MM.1S (cell line): ENCODE measurements around the gene GRIA3.

Source experiments
- DNase-seq: peaks from one replicate; pipeline ENCODE4 v3.0.0-alpha.2; 2015
- H2AFZ ChIP-seq: fragments of 300-600 bp; sonication (generic); 2 replicates; pipeline ENCODE4 v1.6.0; 2016; ENCODE audit warnings: antibody characterized with exemption, low read length
- H3F3A ChIP-seq: fragments of 300-600 bp; sonication (generic); 2 replicates; pipeline ENCODE4 v1.6.1; 2016; ENCODE audit warnings: mild to moderate bottlenecking, antibody characterized with exemption, low read length, moderate library complexity, mixed read lengths; ENCODE audit not compliant: insufficient read depth
- H3K27ac ChIP-seq: fragments of 300-600 bp; sonication (generic); 2 replicates; pipeline ENCODE4 v1.5.1; 2016; ENCODE audit warnings: mild to moderate bottlenecking, low read length
- H3K27me3 ChIP-seq: fragments of 300-600 bp; sonication (generic); replicated peaks from 2 replicates; pipeline ENCODE4 v1.6.0; 2016; ENCODE audit warnings: low read length; ENCODE audit not compliant: insufficient read depth
- H3K36me3 ChIP-seq: fragments of 300-600 bp; sonication (generic); replicated peaks from 2 replicates; pipeline ENCODE4 v1.6.1; 2016; ENCODE audit warnings: mild to moderate bottlenecking, low read length, mixed read lengths; ENCODE audit not compliant: insufficient read depth
- H3K4me1 ChIP-seq: fragments of 300-600 bp; sonication (generic); 2 replicates; pipeline ENCODE4 v1.6.1; 2016; ENCODE audit warnings: low read length, mixed read lengths
- H3K4me2 ChIP-seq: fragments of 300-600 bp; sonication (generic); 2 replicates; pipeline ENCODE4 v1.6.0; 2016; ENCODE audit warnings: low read depth, low read length
- H3K4me3 ChIP-seq: fragments of 300-600 bp; sonication (generic); 2 replicates; pipeline ENCODE4 v1.5.1; 2016; ENCODE audit warnings: low read length, mixed read lengths
- H3K79me2 ChIP-seq: fragments of 300-600 bp; sonication (generic); 2 replicates; pipeline ENCODE4 v1.6.1; 2016; ENCODE audit warnings: mixed run types, low read length, mixed read lengths
- H3K9ac ChIP-seq: fragments of 300-600 bp; sonication (generic); 2 replicates; pipeline ENCODE4 v1.6.1; 2016; ENCODE audit warnings: low read length, mixed read lengths
- H3K9me2 ChIP-seq: fragments of 300-600 bp; sonication (generic); replicated peaks from 2 replicates; pipeline ENCODE4 v1.6.1; 2016; ENCODE audit warnings: mild to moderate bottlenecking, low read length, mixed read lengths; ENCODE audit not compliant: insufficient read depth
- H3K9me3 ChIP-seq: fragments of 300-600 bp; sonication (generic); replicated peaks from 2 replicates; pipeline ENCODE4 v1.6.1; 2016; ENCODE audit warnings: mild to moderate bottlenecking, low read length, mixed read lengths; ENCODE audit not compliant: insufficient read depth
- H4K20me1 ChIP-seq: fragments of 300-600 bp; sonication (generic); 2 replicates; pipeline ENCODE4 v1.6.1; 2016; ENCODE audit warnings: mild to moderate bottlenecking, low read length, moderate library complexity, mixed read lengths; ENCODE audit not compliant: insufficient read depth
- EZH2 ChIP-seq: fragments of 300-600 bp; sonication (generic); optimal IDR thresholded peaks from 2 replicates; pipeline ENCODE3; 2017; ENCODE audit warnings: low read depth, mild to moderate bottlenecking, antibody characterized with exemption, low read length, mixed read lengths
- EZH2phosphoT487 ChIP-seq: fragments of 300-600 bp; sonication (generic); IDR thresholded peaks from 2 replicates; pipeline ENCODE4 v1.6.1; 2018; ENCODE audit warnings: antibody characterized with exemption, low read length
- TF ChIP-seq, protein P1 (sequence below): fragments of 300-600 bp; sonication (generic); IDR thresholded peaks from 2 replicates; pipeline ENCODE4 v1.5.1; 2016; ENCODE audit warnings: antibody characterized with exemption, low read length, mixed read lengths

Gene GRIA3

DNA sequence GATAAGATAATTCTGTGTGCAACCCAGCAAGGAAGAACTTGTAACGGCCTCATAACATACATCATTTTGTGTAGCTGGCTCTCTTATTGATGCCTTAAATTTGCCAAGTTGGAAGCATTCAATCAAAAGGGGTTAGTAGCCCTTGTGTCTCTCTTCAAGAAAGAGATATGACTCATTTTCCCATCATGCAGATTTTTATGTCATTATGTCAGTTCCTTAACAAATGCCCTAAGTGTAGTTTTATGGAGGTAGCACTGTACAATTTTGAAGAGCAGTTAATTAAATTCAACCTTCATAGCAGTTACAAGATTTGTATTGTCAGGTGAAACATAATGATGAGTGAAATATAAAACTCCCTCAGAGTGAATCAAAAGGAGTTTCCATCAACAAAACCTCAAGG lies 215.6 kb downstream of the GRIA3 start:
- Histone ChIP-seq H3K9me3 (no peaks in the 10 kb centered on the region), H3F3A (no peaks in the 10 kb centered on the region), H3K79me2 (no peaks in the 10 kb centered on the region), H3K9me2 (no peaks in the 10 kb centered on the region), H3K27me3 (no peaks in the 10 kb centered on the region), H3K27ac (no peak overlapping the region), H3K4me3 (no peak overlapping the region), H3K4me2 (no peak overlapping the region), H2AFZ (no peak overlapping the region), H3K9ac (no peak overlapping the region), H3K4me1 (no peaks in the 10 kb centered on the region), H3K36me3 (no peaks in the 10 kb centered on the region), H4K20me1 (no peaks in the 10 kb centered on the region)
- TF ChIP-seq EZH2phosphoT487 (no peak), EZH2 (no peak)
- TF ChIP-seq, protein P1, sequence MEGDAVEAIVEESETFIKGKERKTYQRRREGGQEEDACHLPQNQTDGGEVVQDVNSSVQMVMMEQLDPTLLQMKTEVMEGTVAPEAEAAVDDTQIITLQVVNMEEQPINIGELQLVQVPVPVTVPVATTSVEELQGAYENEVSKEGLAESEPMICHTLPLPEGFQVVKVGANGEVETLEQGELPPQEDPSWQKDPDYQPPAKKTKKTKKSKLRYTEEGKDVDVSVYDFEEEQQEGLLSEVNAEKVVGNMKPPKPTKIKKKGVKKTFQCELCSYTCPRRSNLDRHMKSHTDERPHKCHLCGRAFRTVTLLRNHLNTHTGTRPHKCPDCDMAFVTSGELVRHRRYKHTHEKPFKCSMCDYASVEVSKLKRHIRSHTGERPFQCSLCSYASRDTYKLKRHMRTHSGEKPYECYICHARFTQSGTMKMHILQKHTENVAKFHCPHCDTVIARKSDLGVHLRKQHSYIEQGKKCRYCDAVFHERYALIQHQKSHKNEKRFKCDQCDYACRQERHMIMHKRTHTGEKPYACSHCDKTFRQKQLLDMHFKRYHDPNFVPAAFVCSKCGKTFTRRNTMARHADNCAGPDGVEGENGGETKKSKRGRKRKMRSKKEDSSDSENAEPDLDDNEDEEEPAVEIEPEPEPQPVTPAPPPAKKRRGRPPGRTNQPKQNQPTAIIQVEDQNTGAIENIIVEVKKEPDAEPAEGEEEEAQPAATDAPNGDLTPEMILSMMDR: no peak
- DNase-seq: no peak

DNA sequence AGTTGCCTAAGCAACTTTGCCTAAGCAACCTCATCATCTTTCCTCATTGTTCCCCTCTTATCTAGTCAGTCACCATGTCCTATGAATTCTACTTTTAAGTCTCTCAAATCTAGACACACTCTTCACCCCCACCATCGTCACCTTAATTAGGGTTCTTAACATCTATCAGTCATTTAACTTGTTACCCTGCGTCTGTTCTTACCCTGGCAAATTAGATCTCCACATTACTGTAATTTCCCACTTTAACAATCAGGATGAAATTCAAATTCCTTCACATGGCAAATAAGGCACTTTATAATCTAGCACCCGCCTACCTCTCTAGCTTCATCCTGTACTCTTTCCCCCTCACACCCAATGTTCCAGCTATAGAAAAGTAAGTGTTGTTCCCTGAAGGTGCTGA lies 221.2 kb downstream of the GRIA3 start:
- Histone ChIP-seq H3K4me1 (peaks cover 7% of the 10 kb centered on the region; the same call in 1 of the 2 replicates), H3K9me2 (no peaks in the 10 kb centered on the region), H3K36me3 (no peaks in the 10 kb centered on the region), H3K4me3 (no peak overlapping the region), H3K9ac (no peak overlapping the region), H3K9me3 (no peaks in the 10 kb centered on the region), H3K4me2 (no peak overlapping the region), H3F3A (no peaks in the 10 kb centered on the region), H2AFZ (no peak overlapping the region), H3K27me3 (no peaks in the 10 kb centered on the region), H3K79me2 (no peaks in the 10 kb centered on the region), H3K27ac (no peak overlapping the region), H4K20me1 (no peaks in the 10 kb centered on the region)
- no peak for DNase-seq
- TF ChIP-seq EZH2: no peak
- TF ChIP-seq, protein P1: no peak
- TF ChIP-seq EZH2phosphoT487: no peak

DNA sequence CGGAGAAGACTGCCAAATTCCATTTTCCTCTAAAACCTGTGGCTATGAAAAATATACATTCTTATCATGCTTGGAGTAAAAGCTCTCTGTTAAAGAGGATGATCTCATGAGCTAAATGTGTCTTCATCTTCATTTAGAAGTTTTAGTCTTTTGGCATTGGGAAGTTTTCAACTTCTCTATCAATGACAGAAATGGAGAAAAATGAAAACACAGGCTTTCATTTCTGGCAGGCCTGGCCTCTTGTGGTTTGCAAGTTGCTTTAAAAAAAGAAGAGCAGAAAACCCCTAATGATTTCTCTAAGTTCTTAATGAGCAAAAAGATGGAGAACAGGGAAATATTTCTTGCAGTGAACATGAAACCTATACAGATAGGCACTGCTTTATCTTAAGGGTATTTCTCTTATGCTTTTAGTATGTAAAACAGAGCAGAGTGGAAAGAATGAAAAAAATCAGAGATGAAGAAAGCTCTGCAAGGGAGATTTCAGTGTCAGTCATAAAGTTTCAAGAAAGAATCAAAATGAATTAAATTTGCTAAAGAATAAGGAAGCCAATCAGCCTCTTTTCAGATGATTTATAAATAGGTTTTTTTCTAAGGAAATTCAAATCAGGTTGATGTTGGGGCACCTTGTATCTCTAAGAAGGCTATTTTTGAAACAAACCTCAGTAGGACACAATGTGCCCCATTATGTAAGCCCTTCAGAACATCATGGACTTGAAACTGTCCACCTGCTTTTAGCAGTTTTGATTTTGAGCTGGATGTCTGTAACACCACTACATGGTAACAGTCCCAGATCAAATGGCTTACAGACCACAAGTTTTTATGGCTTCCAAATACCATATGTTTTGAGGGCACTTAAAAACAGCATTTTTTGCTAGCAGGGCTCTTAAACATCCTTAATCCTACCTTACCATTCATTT lies 225.0 kb downstream of the GRIA3 start:
- Histone ChIP-seq H3K4me3 (no peak overlapping the region), H2AFZ (no peak overlapping the region), H3K9ac (no peak overlapping the region), H3F3A (peaks cover 4% of the 10 kb centered on the region; the same call in 1 of the 2 replicates), H3K9me3 (no peaks in the 10 kb centered on the region), H3K4me2 (0 out of 2 replicates have a peak overlapping the region, but pooled peaks have one; percentile 5), H3K27ac (no peak overlapping the region), H3K4me1 (peaks cover 14% of the 10 kb centered on the region; the same call in 1 of the 2 replicates), H3K79me2 (no peaks in the 10 kb centered on the region), H4K20me1 (no peaks in the 10 kb centered on the region), H3K36me3 (no peaks in the 10 kb centered on the region), H3K27me3 (no peaks in the 10 kb centered on the region), H3K9me2 (no peaks in the 10 kb centered on the region)
- DNase-seq: peak; percentile 31
- TF ChIP-seq EZH2phosphoT487 (no peak), EZH2 (no peak)
- TF ChIP-seq, protein P1: no peak
